SK-N-SH treated with all-trans-retinoic acid at 6 μM for 48 hours (cell line): ENCODE results near the gene CEMP1.

Experiments
- TCF4 ChIP-seq: fragments of 250-450 bp; sonication (Bioruptor Pico); IDR thresholded peaks from 2 replicates; pipeline ENCODE4 v1.8.0; 2021; ENCODE audit warnings: mild to moderate bottlenecking, moderate library complexity, borderline replicate concordance
- ZFP3 ChIP-seq: fragments of 250-450 bp; sonication (Bioruptor Pico); IDR thresholded peaks from 2 replicates; pipeline ENCODE4 v1.5.0; 2020; ENCODE audit warnings: mild to moderate bottlenecking, moderate library complexity
- ZNF565 ChIP-seq: fragments of 450-650 bp; formaldehyde crosslinking; conservative IDR thresholded peaks from 2 replicates; pipeline ENCODE4 v1.5.0; 2020; ENCODE audit warnings: low read depth, mild to moderate bottlenecking, moderate library complexity

- TF ChIP-seq ZNF565 (CRISPR knock-in tag), result no peak
- no peak for TF ChIP-seq ZFP3 (CRISPR knock-in tag)
- no peak for TF ChIP-seq TCF4 (CRISPR knock-in tag)
These were observed 50.3 kb downstream of the CEMP1 start for GRCh38 chr16:2480948-2481347.
